ENCODE measurements around the gene MMP14. TPM values are rescaled to one million over a fixed set of nuclear protein-coding genes. Genes with fewer than 3 reads are reported as not detected.

The MMP14 gene
- total RNA-seq, 2 donors from 2014 or later, result 181 to 220 TPM

- 43% methylated on average over 1 of the region's 1 CpG; no CpG with 5 or more reads in 1 of the 2 experiments for WGBS, 2 experiments (ENCODE audit: insufficient coverage in 1 of 2, insufficient read length in 1 of 2)
- no peak for DNase-seq
- Histone ChIP-seq H3K9ac (ENCODE audit: extremely low read depth, low read length, poor library complexity, severe bottlenecking) (peak overlapping the region; percentile 84), H3K27me3 (ENCODE audit: control insufficient read depth, insufficient read depth, low read length, poor library complexity, severe bottlenecking) (no peaks in the 10 kb centered on the region), H3K4me1 (ENCODE audit: control insufficient read depth, insufficient read depth, low read length) (peaks cover 2% of the 10 kb centered on the region), H3K36me3 (ENCODE audit: control insufficient read depth, insufficient read depth, low read length) (peaks cover 21% of the 10 kb centered on the region), H3K27ac (ENCODE audit: low read depth, low read length) (peak overlapping the region; percentile 83), H3K4me3 (ENCODE audit: low read length) (peak overlapping the region; percentile 82), H3K9me3 (ENCODE audit: control insufficient read depth, low read length) (no peaks in the 10 kb centered on the region)
- Mint-ChIP-seq H3K9me3 (no peaks in the 10 kb centered on the region), H3K4me1 (peaks cover 12% of the 10 kb centered on the region), H3K36me3 (ENCODE audit: low read depth) (peaks cover 15% of the 10 kb centered on the region), H3K27ac (peak overlapping the region; percentile 99), H3K4me3 (peak overlapping the region; percentile 74), H3K27me3 (ENCODE audit: insufficient read depth) (no peaks in the 10 kb centered on the region)
- no peak for TF ChIP-seq CTCF (conservative IDR thresholded peaks at IDR 0.05)
These were observed 34.4 kb downstream of the MMP14 start for GRCh38 chr14:22870811-22871223.

GRCh38 chr14:22871224-22872032 is 35.0 kb downstream of the MMP14 start, which contains the start of gene LRP10:
Gene LRP10, plus strand, starts transcription at chr14:22871740. Its CDS starts 564 bp downstream, at chr14:22872304.
- peak within 1 kb of the TSS; percentile 99 for H3K27ac Mint-ChIP-seq
- Histone ChIP-seq H3K9ac (ENCODE audit: extremely low read depth, low read length, poor library complexity, severe bottlenecking) (peak within 1 kb of the TSS; percentile 84), H3K4me3 (ENCODE audit: low read length) (peak within 1 kb of the TSS; percentile 82), H3K36me3 (ENCODE audit: control insufficient read depth, insufficient read depth, low read length) (peaks cover 26% of the 10 kb centered on the region), H3K9me3 (ENCODE audit: control insufficient read depth, low read length) (no peaks in the 10 kb centered on the region), H3K27ac (ENCODE audit: low read depth, low read length) (peak within 1 kb of the TSS; percentile 83), H3K4me1 (ENCODE audit: control insufficient read depth, insufficient read depth, low read length) (peaks cover 2% of the 10 kb centered on the region), H3K27me3 (ENCODE audit: control insufficient read depth, insufficient read depth, low read length, poor library complexity, severe bottlenecking) (no peaks in the 10 kb centered on the region)
- H3K4me1 Mint-ChIP-seq, result peaks cover 12% of the 10 kb centered on the region
- no peaks in the 10 kb centered on the region for H3K27me3 Mint-ChIP-seq (ENCODE audit: insufficient read depth)
- DNase-seq, result peak; percentile 98
- peak; percentile 22 for TF ChIP-seq CTCF (conservative IDR thresholded peaks at IDR 0.05)
- peak within 1 kb of the TSS; percentile 74 for H3K4me3 Mint-ChIP-seq
- WGBS, 2 experiments (ENCODE audit: insufficient coverage in 1 of 2, insufficient read length in 1 of 2), result 0 to 1% methylated on average over 21 to 50 of the region's 50 CpGs
- H3K9me3 Mint-ChIP-seq, result no peaks in the 10 kb centered on the region
- peaks cover 20% of the 10 kb centered on the region for H3K36me3 Mint-ChIP-seq (ENCODE audit: low read depth)

- Histone ChIP-seq H3K9ac (ENCODE audit: extremely low read depth, low read length, poor library complexity, severe bottlenecking) (peak overlapping the region; percentile 84), H3K36me3 (ENCODE audit: control insufficient read depth, insufficient read depth, low read length) (peaks cover 32% of the 10 kb centered on the region), H3K9me3 (ENCODE audit: control insufficient read depth, low read length) (no peaks in the 10 kb centered on the region), H3K27ac (ENCODE audit: low read depth, low read length) (peak overlapping the region; percentile 44), H3K27me3 (ENCODE audit: control insufficient read depth, insufficient read depth, low read length, poor library complexity, severe bottlenecking) (no peaks in the 10 kb centered on the region), H3K4me3 (ENCODE audit: low read length) (peak overlapping the region; percentile 82), H3K4me1 (ENCODE audit: control insufficient read depth, insufficient read depth, low read length) (peaks cover 2% of the 10 kb centered on the region)
- Mint-ChIP-seq H3K4me1 (peaks cover 12% of the 10 kb centered on the region), H3K9me3 (no peaks in the 10 kb centered on the region), H3K36me3 (ENCODE audit: low read depth) (peaks cover 20% of the 10 kb centered on the region), H3K27ac (peak overlapping the region; percentile 59), H3K4me3 (peak overlapping the region; percentile 74), H3K27me3 (ENCODE audit: insufficient read depth) (no peaks in the 10 kb centered on the region)
- TF ChIP-seq CTCF (conservative IDR thresholded peaks at IDR 0.05), result peak; percentile 97
- 0 to 1% methylated on average over 24 to 45 of the region's 45 CpGs for WGBS, 2 experiments (ENCODE audit: insufficient coverage in 1 of 2, insufficient read length in 1 of 2)
- DNase-seq, result peak; percentile 97
These were observed 35.8 kb downstream of the MMP14 start for GRCh38 chr14:22872033-22872832.
